ENCODE data around the gene RNF166.
"Not testable (repeated sequence)": the region's sequence is repeated elsewhere in the genome, so short reads cannot be mapped to it uniquely, and the experiment has no call there.

The RNF166 gene

GRCh38 chr16:88673716-88674379 is 32.4 kb downstream of the RNF166 start:
- DNase-seq (ENCODE audit: low read depth): no peak

- DNase-seq (ENCODE audit: low read depth): peak; percentile 48
These were observed 33.4 kb downstream of the RNF166 start for GRCh38 chr16:88672776-88673175.

GRCh38 chr16:88671806-88672205 is 34.4 kb downstream of the RNF166 start:
- no peak for DNase-seq (ENCODE audit: low read depth)

GRCh38 chr16:88669980-88670379 is 36.2 kb downstream of the RNF166 start:
- DNase-seq (ENCODE audit: low read depth): no peak

- DNase-seq (ENCODE audit: low read depth): not testable (repeated sequence)
These were observed 36.7 kb downstream of the RNF166 start for GRCh38 chr16:88669493-88669892.

- DNase-seq (ENCODE audit: low read depth): no peak
These were observed 38.7 kb downstream of the RNF166 start for GRCh38 chr16:88667461-88667860.

GRCh38 chr16:88665570-88665969 is 40.6 kb downstream of the RNF166 start:
- no peak for DNase-seq (ENCODE audit: low read depth)

- no peak for DNase-seq (ENCODE audit: low read depth)
These were observed 41.1 kb downstream of the RNF166 start for GRCh38 chr16:88665148-88665547.

GRCh38 chr16:88662843-88663606 is 43.2 kb downstream of the RNF166 start, which contains the start of gene MVD:
TSS of gene MVD (minus strand) at chr16:88663091. CDS start at chr16:88663080, 11 bp downstream.
- peak; percentile 99 for DNase-seq (ENCODE audit: low read depth)

GRCh38 chr16:88662222-88662842 is 43.9 kb downstream of the RNF166 start:
- DNase-seq (ENCODE audit: low read depth): peak; percentile 30

- no peak for DNase-seq (ENCODE audit: low read depth)
These were observed 44.7 kb downstream of the RNF166 start for GRCh38 chr16:88661468-88661867.

- no peak for DNase-seq (ENCODE audit: low read depth)
These were observed 47.0 kb downstream of the RNF166 start for GRCh38 chr16:88659160-88659559.

- DNase-seq (ENCODE audit: low read depth): no peak
These were observed 47.5 kb downstream of the RNF166 start for GRCh38 chr16:88658714-88659113.

GRCh38 chr16:88657371-88657770 is 48.8 kb downstream of the RNF166 start:
- DNase-seq (ENCODE audit: low read depth): no peak

- no peak for DNase-seq (ENCODE audit: low read depth)
These were observed 49.8 kb downstream of the RNF166 start for GRCh38 chr16:88656291-88656980.

GRCh38 chr16:88655733-88656281 is 50.4 kb downstream of the RNF166 start:
- no peak for DNase-seq (ENCODE audit: low read depth)

GRCh38 chr16:88655053-88655732 is 51.0 kb downstream of the RNF166 start:
- DNase-seq (ENCODE audit: low read depth): no peak

GRCh38 chr16:88654363-88655052 is 51.7 kb downstream of the RNF166 start:
- DNase-seq (ENCODE audit: low read depth): no peak

- no peak for DNase-seq (ENCODE audit: low read depth)
These were observed 52.4 kb downstream of the RNF166 start for GRCh38 chr16:88653596-88654362.

- no peak for DNase-seq (ENCODE audit: low read depth)
These were observed 53.1 kb downstream of the RNF166 start for GRCh38 chr16:88653101-88653500.
